ENCODE measurements around the gene RAP1B.

RAP1B gene

DNA sequence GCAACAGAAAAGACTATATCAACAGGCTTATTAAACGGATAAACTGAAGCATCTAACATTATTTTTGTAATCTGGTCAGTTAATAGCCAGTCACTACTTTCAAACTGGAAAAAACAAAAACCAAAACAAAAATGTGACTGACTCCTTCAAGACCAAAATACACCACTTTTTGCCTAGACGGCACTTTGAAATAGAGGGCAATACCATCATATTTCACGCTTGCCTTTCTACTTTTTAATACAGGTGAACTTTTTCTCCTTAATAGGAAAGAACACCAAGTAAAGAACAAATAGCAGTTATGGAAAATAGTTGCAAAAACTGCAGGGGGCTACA lies 75.5 kb downstream of the RAP1B start:
- H3K4me3 ChIP-seq (ENCODE audit: low read length): peak overlapping the region; percentile 60
- no peak for TF ChIP-seq CTCF (conservative IDR thresholded peaks at IDR 0.05; ENCODE audit: low read depth, low read length)
- no peak for DNase-seq (ENCODE audit: low read depth)

DNA sequence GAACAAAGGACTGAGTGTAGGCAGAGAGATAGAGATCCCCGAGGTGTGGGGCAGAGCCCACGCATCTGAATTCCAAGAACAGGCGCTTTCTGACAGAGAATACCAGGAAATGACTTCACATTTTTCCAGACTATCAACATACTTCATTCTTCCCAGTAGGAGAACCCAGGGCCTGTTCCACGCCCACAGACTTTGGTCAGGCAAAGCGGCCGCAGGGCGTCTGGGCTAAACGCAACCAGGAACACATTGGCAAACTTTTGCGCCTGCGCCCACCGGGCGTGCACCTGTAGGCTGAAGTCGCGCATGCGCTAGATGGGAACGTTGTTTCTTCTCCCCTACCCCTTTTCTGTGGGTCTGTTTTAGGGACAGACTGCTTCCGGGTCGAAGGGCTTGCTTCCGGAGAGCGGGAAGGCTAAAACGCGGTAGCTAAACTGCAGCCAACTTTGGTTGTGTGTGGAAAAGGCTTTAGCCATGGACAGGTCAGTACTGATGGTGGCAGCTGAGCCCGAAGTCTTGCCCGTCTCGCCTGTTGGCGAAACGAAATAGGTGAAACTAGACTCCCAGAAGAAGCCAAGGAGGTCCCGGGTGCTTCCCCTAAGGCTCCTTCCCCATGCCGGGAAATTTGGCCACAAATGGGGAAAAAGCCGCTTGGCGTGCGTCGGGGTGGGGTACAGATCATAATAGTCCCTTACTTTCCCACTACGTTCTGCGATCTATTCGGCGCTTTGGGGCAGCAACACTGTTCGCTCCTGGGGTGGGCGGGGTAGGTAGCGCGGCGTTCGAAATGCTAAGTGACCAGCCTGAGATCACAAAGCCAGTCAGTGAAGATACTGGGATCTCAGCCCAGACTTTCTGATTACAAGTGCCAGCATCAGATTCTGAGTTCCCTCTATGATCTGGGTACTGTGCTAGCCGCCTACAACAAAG lies 76.2 kb downstream of the RAP1B start, which contains the start of gene NUP107:
TSS of gene NUP107 (plus strand) at position 384 of the 927 bp plus-strand sequence. CDS start at position 472, 88 bp downstream.
- DNase-seq (ENCODE audit: low read depth): peak; percentile 96
- TF ChIP-seq CTCF (conservative IDR thresholded peaks at IDR 0.05; ENCODE audit: low read depth, low read length): peak; percentile 10
- H3K4me3 ChIP-seq (ENCODE audit: low read length): peak within 1 kb of the TSS; percentile 60

- DNase-seq (ENCODE audit: low read depth): no peak
- H3K4me3 ChIP-seq (ENCODE audit: low read length): no peak overlapping the region
- TF ChIP-seq CTCF (conservative IDR thresholded peaks at IDR 0.05; ENCODE audit: low read depth, low read length): no peak
Observed at GRCh38 chr12:68695454-68695853, 84.8 kb downstream of the RAP1B start.

GRCh38 chr12:68699486-68699885 lies 88.8 kb downstream of the RAP1B start:
- DNase-seq (ENCODE audit: low read depth): no peak
- TF ChIP-seq CTCF (conservative IDR thresholded peaks at IDR 0.05; ENCODE audit: low read depth, low read length): no peak
- no peak overlapping the region for H3K4me3 ChIP-seq (ENCODE audit: low read length)
